Fibroblast of lung (primary cell): Measurements from ENCODE around the gene C8G. TPM values are rescaled to one million over a fixed set of nuclear protein-coding genes. Genes with fewer than 3 reads are reported as not detected.

Experiments
- DNase-seq, 2 donors: peaks; one replicate each; pipeline versions ENCODE4 v3.0.0 to v3.0.0-alpha.2; 2010; ENCODE audit warnings: low read depth in 2 of 2
- H2AFZ ChIP-seq: 2 replicates; pipeline ENCODE4 v1.5.1; 2012; ENCODE audit warnings: low read length, control low read depth, inconsistent platforms
- H3K27ac ChIP-seq: 2 replicates; pipeline ENCODE4 v1.5.1; 2011; ENCODE audit warnings: low read length, control low read depth; ENCODE audit not compliant: insufficient read depth
- H3K27me3 ChIP-seq: 2 replicates; pipeline ENCODE4 v1.5.1; 2011; ENCODE audit warnings: mild to moderate bottlenecking, low read length; ENCODE audit not compliant: control insufficient read depth, insufficient read depth
- H3K36me3 ChIP-seq: 2 replicates; pipeline ENCODE4 v1.5.1; 2011; ENCODE audit warnings: low read length; ENCODE audit not compliant: control insufficient read depth, insufficient read depth
- H3K4me1 ChIP-seq: 2 replicates; pipeline ENCODE4 v1.5.1; 2011; ENCODE audit warnings: low read length; ENCODE audit not compliant: control insufficient read depth, insufficient read depth; ENCODE audit errors: extremely low read depth
- H3K4me2 ChIP-seq: 2 replicates; pipeline ENCODE4 v1.5.1; 2011; ENCODE audit warnings: low read length, control low read depth; ENCODE audit not compliant: insufficient read depth; ENCODE audit errors: extremely low read depth
- H3K4me3 ChIP-seq, 4 experiments: fragments of 200-600 bp in 1 of 4; sonication (generic) in 1 of 4; replicated peaks in 1 of 4; 2 replicates each; pipeline ENCODE4 v1.5.1; 2011 to 2016; ENCODE audit warnings: low read length in 4 of 4, low read depth in 3 of 4, mild to moderate bottlenecking in 3 of 4, control low read depth in 2 of 4, inconsistent platforms in 1 of 4, mixed read lengths in 1 of 4; ENCODE audit not compliant: insufficient read depth in 1 of 4; ENCODE audit errors: control extremely low read depth in 1 of 4
- H3K79me2 ChIP-seq: 2 replicates; pipeline ENCODE4 v1.5.1; 2012; ENCODE audit warnings: mild to moderate bottlenecking, low read length, inconsistent platforms; ENCODE audit not compliant: control insufficient read depth, insufficient read depth
- H3K9ac ChIP-seq: 2 replicates; pipeline ENCODE4 v1.5.1; 2011; ENCODE audit warnings: mild to moderate bottlenecking, low read length, control low read depth; ENCODE audit not compliant: insufficient read depth
- H3K9me3 ChIP-seq: 2 replicates; pipeline ENCODE4 v1.5.1; 2012; ENCODE audit warnings: low read depth, low read length; ENCODE audit not compliant: control insufficient read depth, insufficient read depth
- H4K20me1 ChIP-seq: 2 replicates; pipeline ENCODE4 v1.5.1; 2011; ENCODE audit warnings: low read length; ENCODE audit not compliant: control insufficient read depth, insufficient read depth; ENCODE audit errors: extremely low read depth
- CTCF ChIP-seq, 2 donors: IDR thresholded peaks in 1 of 2; conservative IDR thresholded peaks in 1 of 2; 1 replicate in 1 of 2; 2 replicates in 1 of 2; pipeline ENCODE4 v1.5.1; 2011 to 2012; ENCODE audit warnings: low read length in 2 of 2, control low read depth in 1 of 2, inconsistent platforms in 1 of 2, low read depth in 1 of 2, mild to moderate bottlenecking in 1 of 2
- EZH2 ChIP-seq: IDR thresholded peaks from 2 replicates; pipeline ENCODE4 v1.5.1; 2012; ENCODE audit warnings: low read length, control low read depth, mild to moderate bottlenecking; ENCODE audit errors: missing control alignments
- polyA plus RNA-seq, 2 donors: library from polyadenylated mRNA; depleted of rRNA in 1 of 2; stranded (reverse) in 1 of 2; unstranded in 1 of 2; fragments of >200 nt; gene quantifications; 2 replicates each; pipeline ENCODE4 v1.2.1, GENCODE V29; 2011 to 2012; ENCODE audit warnings: missing spikeins in 1 of 2
- total RNA-seq: library from RNA; depleted of rRNA; stranded (reverse); fragments of >200 nt; gene quantifications from 2 replicates; pipeline ENCODE4 v1.2.1, GENCODE V29; 2014

Gene C8G
- total and polyA plus RNA-seq, 2 donors (not counting 1 experiment from before 2014, with no cell fraction given): 0.40 to 1.2 TPM

GRCh38 chr9:136910901-136911245, 34.2 kb upstream of the C8G start:
- no peak for TF ChIP-seq EZH2
- TF ChIP-seq CTCF (conservative IDR thresholded peaks at IDR 0.05 in 1 of 2, IDR thresholded peaks at IDR 0.05 in 1 of 2; ENCODE audit: low read depth in 1 of 2, low read length in 2 of 2): no peak
- H3K4me1 ChIP-seq: no peaks in the 10 kb centered on the region
- H3K79me2 ChIP-seq: no peaks in the 10 kb centered on the region
- H3K4me3 ChIP-seq: no peak overlapping the region
- H3K4me2 ChIP-seq: no peak overlapping the region
- no peak overlapping the region for H3K27ac ChIP-seq
- H4K20me1 ChIP-seq: no peaks in the 10 kb centered on the region
- no peaks in the 10 kb centered on the region for H3K9me3 ChIP-seq
- H3K36me3 ChIP-seq: peaks cover 16% of the 10 kb centered on the region
- no peak overlapping the region for H3K9ac ChIP-seq
- DNase-seq: no peak
- H3K27me3 ChIP-seq: no peaks in the 10 kb centered on the region
- no peak overlapping the region for H2AFZ ChIP-seq

- H3K4me2 ChIP-seq: no peak overlapping the region
- H3K79me2 ChIP-seq: no peaks in the 10 kb centered on the region
- no peak overlapping the region for H3K27ac ChIP-seq
- H3K36me3 ChIP-seq: peaks cover 23% of the 10 kb centered on the region
- H3K9ac ChIP-seq: no peak overlapping the region
- no peak overlapping the region for H2AFZ ChIP-seq
- H4K20me1 ChIP-seq: no peaks in the 10 kb centered on the region
- H3K27me3 ChIP-seq: no peaks in the 10 kb centered on the region
- no peak overlapping the region for H3K4me3 ChIP-seq
- no peaks in the 10 kb centered on the region for H3K4me1 ChIP-seq
- TF ChIP-seq CTCF (conservative IDR thresholded peaks at IDR 0.05 in 1 of 2, IDR thresholded peaks at IDR 0.05 in 1 of 2; ENCODE audit: low read depth in 1 of 2, low read length in 2 of 2) (no peak), EZH2 (no peak)
- DNase-seq: no peak
- H3K9me3 ChIP-seq: no peaks in the 10 kb centered on the region
These were observed 31.2 kb upstream of the C8G start for GRCh38 chr9:136913701-136914438.

- no peaks in the 10 kb centered on the region for H3K4me1 ChIP-seq
- no peaks in the 10 kb centered on the region for H3K79me2 ChIP-seq
- H3K27me3 ChIP-seq: no peaks in the 10 kb centered on the region
- H3K36me3 ChIP-seq: peaks cover 24% of the 10 kb centered on the region
- H4K20me1 ChIP-seq: no peaks in the 10 kb centered on the region
- no peak for DNase-seq
- no peak overlapping the region for H3K4me2 ChIP-seq
- no peak overlapping the region for H3K9ac ChIP-seq
- no peaks in the 10 kb centered on the region for H3K9me3 ChIP-seq
- no peak overlapping the region for H3K27ac ChIP-seq
- no peak overlapping the region for H2AFZ ChIP-seq
- no peak overlapping the region for H3K4me3 ChIP-seq
- no peak for TF ChIP-seq CTCF (conservative IDR thresholded peaks at IDR 0.05 in 1 of 2, IDR thresholded peaks at IDR 0.05 in 1 of 2; ENCODE audit: low read depth in 1 of 2, low read length in 2 of 2)
- TF ChIP-seq EZH2: no peak
These were observed 29.3 kb upstream of the C8G start for GRCh38 chr9:136915632-136916329.
